GM21723 (cell line): ENCODE measurements around the gene DHX8.
"Not testable (repeated sequence)": the region's sequence is repeated elsewhere in the genome, so short reads cannot be mapped to it uniquely, and the experiment has no call there.

Experiments
- ATAC-seq: cut with Tn5 transposase; IDR thresholded peaks from one replicate; pipeline ENCODE4 v1.9.1; 2021; ENCODE audit warnings: mild to moderate bottlenecking, moderate library complexity; ENCODE audit not compliant: unreplicated experiment

Gene DHX8

GRCh38 chr17:43461185-43461584, 22.6 kb upstream of the DHX8 start:
- no peak for ATAC-seq

DNA sequence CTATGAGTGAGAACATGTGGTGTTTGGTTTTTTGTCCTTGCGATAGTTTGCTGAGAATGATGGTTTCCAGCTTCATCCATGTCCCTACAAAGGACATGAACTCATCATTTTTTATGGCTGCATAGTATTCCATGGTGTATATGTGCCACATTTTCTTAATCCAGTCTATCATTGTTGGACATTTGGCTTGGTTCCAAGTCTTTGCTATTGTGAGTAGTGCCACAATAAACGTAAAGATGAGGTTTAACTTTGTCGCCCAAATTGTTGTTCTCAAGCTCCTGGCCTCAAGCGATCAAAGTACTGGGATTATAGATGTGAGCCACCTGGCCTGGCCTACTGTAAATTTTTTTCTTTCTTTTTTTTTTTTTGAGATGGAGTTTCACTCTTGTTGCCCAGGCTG, 21.2 kb upstream of the DHX8 start:
- ATAC-seq, result not testable (repeated sequence)

GRCh38 chr17:43463241-43463640, 20.5 kb upstream of the DHX8 start:
- no peak for ATAC-seq

DNA sequence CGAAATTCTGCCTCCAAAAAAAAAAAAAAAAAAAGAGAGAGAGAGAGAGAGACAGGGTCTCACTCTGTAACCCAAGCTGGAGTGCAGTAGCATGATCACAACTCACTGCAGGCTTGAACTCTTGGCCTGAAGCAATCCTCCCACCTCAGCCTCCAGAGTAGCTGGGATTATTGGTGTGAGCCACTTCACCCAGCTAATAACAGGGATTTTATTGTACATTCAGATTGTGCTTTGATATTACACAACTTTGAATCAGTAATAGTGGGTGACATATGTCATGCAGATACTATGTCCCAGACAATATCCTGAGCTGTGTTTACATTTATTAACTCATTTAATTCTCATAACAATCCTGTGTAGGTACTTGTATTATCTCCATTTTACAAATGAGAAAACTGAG, 19.7 kb upstream of the DHX8 start:
- no peak for ATAC-seq

DNA sequence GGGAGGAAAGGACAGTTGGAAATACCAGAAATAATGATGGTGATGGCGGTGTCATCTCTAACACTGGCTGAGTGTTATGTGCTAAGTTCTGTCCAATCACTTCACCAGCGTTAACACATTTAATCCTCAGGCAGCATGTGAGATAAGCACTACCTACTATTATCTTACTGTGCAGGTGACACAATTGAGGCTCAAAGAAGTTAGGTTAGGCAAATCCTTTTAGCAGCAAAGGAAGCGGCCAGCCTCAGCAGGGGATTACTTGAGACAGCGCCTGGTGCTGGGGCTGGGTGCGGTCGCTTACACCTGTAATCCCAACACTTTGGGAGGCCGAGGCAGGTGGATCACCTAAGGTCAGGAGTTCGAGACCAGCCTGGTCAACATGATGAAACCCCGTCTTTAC, 18.7 kb upstream of the DHX8 start:
- no peak for ATAC-seq

DNA sequence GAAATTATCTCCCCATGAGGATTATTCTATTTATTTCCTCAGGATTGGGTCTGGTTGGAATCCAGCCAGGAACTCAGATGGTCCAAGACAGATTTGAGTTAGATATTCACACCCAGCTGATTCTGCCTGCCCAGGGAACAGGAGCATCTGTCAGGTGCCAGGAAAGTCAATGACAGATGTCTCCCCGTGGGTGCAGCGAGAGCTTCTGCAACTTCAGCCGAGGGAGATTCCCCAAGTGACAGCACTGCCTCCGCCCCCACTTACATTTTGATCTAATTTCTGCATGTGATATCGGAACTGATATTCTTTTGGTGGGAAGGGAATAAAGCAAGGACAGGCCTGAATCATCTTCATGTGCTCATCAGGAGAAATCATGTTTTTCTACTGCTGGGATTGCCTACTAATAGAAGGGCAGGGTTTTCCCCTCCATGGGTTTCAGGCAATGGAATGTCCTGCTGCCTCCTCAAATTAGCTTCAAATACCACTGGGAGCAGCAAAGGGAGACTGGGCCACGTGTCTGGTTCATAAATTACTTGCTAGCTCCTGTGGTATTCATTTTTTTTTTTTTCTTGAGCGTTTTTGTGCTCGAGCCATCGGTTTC, 15.7 kb upstream of the DHX8 start:
- ATAC-seq, result no peak

DNA sequence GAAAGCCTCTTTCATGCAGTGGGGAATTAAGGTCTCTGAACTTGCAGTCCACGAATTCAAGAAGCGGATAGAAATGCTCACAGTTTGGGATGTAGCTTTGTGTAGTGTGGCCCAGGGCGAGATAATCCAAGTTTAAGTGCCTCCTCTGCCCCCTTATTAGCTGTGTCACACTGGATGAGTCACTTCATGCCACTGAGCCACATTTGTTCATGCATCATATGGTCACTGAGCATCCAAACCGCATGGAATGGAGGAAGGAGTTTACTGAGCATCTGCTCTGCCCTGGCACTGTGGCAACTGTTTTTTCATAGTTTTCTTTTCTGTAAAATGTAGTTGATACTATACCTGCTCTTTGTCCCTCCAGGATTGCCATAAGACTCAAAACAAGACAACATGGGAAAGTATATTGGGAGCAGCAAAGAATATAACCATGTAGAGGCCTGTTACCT, 15.1 kb upstream of the DHX8 start:
- ATAC-seq, result no peak

GRCh38 chr17:43469145-43469544, 14.6 kb upstream of the DHX8 start:
- ATAC-seq, result no peak

- ATAC-seq, result no peak
Measured at GRCh38 chr17:43471585-43472160, 12.1 kb upstream of the DHX8 start.

GRCh38 chr17:43475494-43476089, 8.2 kb upstream of the DHX8 start:
- ATAC-seq, result no peak

DNA sequence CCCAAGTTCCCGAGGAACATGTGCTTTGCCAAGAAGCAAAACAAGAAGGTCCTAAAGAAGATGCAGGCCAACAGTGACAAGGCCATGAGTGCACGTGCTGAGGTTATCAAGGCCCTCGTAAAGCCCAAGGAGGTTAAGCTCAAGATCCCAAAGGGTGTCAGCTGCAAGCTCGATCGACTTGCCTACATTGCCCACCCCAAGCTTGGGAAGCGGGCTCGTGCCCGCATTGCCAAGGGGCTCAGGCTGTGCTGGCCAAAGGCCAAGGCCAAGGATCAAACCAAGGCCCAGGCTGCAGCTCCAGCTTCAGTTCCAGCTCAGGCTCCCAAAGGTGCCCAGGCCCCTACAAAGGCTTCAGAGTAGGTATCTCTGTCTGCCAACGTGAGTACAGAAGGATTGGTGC, 7.5 kb upstream of the DHX8 start:
- ATAC-seq, result not testable (repeated sequence)

DNA sequence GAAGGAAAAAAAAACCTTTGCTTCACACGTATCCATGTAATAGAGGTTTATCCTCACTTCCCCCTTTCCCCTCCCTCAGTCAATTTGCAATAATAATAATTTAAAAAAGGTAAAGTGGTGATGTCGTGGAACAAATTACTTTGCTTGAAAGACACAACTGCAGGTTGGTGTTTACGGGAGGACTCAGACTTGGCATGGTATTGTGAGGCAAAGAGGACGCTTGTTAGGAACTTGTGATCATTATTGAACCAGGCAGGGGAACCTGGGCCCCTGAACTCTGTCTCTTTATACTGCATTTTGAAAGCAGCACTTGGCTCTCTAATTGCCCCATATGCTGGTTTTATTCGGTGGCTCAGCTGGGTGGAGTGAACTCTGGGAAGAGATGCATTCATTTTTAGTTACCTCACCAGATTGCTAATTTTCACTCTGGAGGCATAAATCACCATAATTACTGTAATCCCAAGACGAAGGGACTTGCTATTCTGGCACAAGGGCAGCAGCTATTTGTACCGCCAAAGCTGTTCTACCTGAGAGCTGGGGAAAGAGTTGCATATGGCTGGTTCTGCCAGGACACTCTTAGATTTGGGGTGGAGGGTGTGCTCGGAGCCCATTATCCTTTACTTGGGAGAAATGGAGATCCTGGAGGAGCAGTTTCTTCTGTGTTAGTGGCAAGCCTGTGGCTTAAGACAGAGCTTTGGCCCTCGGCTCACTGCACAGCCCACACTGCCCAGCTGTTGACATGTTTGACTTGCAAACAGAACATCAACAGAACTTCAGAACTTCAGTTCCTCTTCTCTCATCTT, 5.7 kb upstream of the DHX8 start:
- ATAC-seq, result no peak

DNA sequence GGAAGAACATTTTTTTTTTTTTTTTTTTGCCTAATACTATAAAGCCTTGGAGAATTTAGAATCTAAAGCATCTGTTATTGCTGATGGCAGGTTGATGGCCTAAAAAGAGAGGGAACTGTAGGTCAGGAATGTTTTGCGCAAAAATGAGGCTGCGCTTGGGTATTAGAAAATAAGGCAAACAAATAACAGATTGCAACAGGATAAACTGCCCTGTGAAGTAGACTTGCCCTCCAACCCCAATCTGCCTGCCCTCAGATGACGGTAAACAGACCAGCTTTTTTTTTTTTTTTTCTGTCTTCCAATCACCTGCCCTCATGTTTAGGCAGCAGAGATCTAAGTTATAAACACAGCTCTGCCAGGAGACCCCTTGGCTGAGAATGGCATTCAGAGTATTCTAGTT, 3.8 kb upstream of the DHX8 start:
- no peak for ATAC-seq

- ATAC-seq, result no peak
Measured at GRCh38 chr17:43482103-43483012, 1.4 kb upstream of the DHX8 start.

- no peak for ATAC-seq
Measured at GRCh38 chr17:43490621-43491020, 6.8 kb downstream of the DHX8 start.

DNA sequence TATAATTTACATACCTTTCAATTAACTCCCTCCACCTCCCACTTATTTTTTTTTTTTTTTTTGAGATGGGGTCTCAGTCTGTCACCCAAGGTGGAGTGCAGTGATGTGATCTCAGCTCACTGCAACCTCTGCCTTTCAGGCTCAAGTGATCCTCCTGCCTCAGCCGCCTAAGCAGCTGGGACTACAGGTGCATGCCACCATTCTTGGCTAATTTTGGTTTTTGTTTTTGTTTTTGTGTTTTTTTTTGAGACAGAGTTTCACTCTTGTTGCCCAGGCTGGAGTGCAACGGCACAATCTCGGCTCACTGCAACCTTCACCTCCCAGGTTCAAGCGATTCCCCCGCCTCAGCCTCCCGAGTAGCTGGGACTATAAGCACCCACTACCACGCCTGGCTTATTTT, 25.7 kb downstream of the DHX8 start:
- not testable (repeated sequence) for ATAC-seq

DNA sequence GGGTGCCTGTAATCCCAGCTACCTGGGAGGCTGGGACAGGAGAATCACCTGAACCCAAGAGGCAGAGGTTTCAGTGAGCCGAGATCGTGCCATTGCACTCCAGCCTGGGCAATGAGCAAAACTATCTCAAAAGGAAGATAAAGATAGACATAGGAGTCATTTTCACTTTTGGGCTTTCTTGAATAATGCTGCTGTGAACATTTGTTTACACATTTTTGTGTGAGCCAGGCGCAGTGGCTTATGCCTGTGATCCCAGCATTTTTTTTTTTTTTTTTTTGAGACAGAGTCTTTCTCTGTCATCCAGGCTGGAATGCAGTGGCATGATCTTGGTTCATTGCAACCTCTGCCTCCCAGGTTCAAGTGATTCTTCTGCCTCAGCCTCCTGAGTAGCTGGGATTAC, 27.4 kb downstream of the DHX8 start:
- not testable (repeated sequence) for ATAC-seq

- no peak for ATAC-seq
Measured at GRCh38 chr17:43515656-43516055, 31.9 kb downstream of the DHX8 start.

DNA sequence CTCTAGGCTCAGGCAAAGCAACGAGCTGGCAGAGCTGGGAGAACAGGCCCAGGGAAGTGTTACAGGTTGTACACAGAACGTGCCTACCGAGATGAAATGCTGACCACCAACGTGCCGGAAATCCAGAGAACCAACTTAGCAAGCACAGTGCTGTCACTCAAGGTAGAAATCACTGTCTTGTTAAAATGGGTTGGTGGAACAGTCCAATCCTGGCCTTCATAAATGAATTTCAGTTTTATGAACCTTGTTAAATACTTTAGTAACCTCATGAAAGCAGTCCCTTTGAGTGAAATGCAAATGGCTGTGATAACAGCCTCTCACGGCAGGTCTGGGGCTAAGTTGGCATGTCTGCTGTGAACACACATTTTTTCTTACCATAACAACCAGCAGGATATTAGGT, 33.4 kb downstream of the DHX8 start:
- no peak for ATAC-seq

- peak; percentile 75 for ATAC-seq
Measured at GRCh38 chr17:43517615-43518386, 34.0 kb downstream of the DHX8 start.
